ENCODE results near the gene RHBDL3.
"Not testable (repeated sequence)": the region's sequence is repeated elsewhere in the genome, so short reads cannot be mapped to it uniquely, and the experiment has no call there.

RHBDL3 gene

DNA sequence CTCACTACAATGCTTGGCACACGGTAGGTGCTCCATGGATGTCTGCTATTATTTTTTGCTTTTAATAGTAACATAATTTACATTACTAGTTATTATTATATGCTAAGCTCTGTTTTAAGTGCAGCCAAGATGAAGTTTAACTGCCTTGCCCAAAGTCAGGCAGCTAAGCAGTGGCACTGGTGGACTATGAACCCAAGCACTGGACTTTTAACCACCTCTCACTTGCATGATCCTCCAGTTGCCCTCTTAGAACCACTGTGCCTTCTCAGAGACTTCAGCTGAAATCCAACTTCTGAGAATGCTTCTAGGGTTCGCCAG lies 82.8 kb downstream of the RHBDL3 start:
- no peak for DNase-seq (ENCODE audit: low read depth)
- TF ChIP-seq, protein P1, sequence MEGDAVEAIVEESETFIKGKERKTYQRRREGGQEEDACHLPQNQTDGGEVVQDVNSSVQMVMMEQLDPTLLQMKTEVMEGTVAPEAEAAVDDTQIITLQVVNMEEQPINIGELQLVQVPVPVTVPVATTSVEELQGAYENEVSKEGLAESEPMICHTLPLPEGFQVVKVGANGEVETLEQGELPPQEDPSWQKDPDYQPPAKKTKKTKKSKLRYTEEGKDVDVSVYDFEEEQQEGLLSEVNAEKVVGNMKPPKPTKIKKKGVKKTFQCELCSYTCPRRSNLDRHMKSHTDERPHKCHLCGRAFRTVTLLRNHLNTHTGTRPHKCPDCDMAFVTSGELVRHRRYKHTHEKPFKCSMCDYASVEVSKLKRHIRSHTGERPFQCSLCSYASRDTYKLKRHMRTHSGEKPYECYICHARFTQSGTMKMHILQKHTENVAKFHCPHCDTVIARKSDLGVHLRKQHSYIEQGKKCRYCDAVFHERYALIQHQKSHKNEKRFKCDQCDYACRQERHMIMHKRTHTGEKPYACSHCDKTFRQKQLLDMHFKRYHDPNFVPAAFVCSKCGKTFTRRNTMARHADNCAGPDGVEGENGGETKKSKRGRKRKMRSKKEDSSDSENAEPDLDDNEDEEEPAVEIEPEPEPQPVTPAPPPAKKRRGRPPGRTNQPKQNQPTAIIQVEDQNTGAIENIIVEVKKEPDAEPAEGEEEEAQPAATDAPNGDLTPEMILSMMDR (conservative IDR thresholded peaks at IDR 0.05; ENCODE audit: low read depth, low read length) = no peak
- no peak overlapping the region for H3K4me3 ChIP-seq (ENCODE audit: low read length)

DNA sequence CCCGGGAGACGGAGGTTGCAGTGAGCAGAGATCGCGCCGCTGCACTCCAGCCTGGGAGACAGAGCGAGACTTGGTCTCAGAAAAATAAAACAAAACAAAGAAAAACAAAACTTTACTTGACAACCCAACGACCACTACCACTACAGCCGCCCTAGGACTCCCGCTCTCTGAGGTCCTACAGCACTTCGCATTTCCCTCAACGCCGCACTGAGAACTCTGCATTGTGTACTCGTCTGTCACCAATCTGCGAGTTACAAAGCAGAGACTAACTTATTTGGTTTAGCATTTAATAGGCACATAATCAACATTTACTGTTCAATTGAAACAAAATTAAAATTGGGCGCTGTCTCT lies 83.8 kb downstream of the RHBDL3 start:
- no peak for DNase-seq (ENCODE audit: low read depth)
- H3K4me3 ChIP-seq (ENCODE audit: low read length) = peak overlapping the region; percentile 100
- TF ChIP-seq, protein P1 (conservative IDR thresholded peaks at IDR 0.05; ENCODE audit: low read depth, low read length) = no peak

DNA sequence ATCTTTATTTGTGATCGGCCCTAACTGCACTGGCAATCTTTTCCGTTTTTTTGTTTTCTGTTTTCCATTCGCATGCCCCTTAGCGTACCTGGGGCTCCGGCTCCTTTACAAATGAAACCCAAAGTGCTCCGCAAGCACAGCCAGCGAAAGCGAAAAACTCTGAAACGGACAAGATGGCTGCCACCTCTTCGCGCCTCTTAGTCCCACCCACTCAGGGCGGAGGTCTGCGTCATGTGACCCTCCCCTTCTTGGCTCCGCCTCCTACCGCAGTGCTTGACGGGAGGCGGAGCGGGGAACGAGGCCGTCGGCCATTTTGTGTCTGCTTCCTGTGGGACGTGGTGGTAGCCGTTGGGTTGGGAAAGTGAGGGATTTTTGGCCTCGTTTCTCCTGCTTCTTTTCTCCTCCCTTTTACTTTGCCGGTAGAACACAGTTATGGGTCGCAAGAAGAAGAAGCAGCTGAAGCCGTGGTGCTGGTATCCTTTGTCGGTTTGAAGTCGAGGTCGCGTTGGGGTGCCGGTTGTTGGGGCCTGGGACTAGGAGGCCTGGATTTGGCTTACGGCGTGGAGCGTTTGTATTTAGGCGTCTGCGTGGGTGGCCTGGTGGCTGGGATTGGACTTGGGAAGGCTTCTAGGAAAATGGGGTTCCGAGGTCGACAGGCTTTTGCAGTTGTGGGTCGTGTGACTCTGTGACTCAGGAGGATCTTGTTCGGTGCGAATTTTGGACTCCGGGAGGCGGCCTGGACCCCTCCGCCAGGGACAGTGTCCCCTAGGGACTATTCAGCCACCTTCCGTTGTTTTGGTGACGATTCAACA lies 84.4 kb downstream of the RHBDL3 start, which contains the start of gene ZNF207:
ZNF207 (plus strand) TSS at position 304 of the 812 bp plus-strand sequence; CDS start at position 433, 129 bp downstream.
- H3K4me3 ChIP-seq (ENCODE audit: low read length) = peak within 1 kb of the TSS; percentile 100
- TF ChIP-seq, protein P1 (conservative IDR thresholded peaks at IDR 0.05; ENCODE audit: low read depth, low read length) = no peak
- DNase-seq (ENCODE audit: low read depth) = peak; percentile 91

DNA sequence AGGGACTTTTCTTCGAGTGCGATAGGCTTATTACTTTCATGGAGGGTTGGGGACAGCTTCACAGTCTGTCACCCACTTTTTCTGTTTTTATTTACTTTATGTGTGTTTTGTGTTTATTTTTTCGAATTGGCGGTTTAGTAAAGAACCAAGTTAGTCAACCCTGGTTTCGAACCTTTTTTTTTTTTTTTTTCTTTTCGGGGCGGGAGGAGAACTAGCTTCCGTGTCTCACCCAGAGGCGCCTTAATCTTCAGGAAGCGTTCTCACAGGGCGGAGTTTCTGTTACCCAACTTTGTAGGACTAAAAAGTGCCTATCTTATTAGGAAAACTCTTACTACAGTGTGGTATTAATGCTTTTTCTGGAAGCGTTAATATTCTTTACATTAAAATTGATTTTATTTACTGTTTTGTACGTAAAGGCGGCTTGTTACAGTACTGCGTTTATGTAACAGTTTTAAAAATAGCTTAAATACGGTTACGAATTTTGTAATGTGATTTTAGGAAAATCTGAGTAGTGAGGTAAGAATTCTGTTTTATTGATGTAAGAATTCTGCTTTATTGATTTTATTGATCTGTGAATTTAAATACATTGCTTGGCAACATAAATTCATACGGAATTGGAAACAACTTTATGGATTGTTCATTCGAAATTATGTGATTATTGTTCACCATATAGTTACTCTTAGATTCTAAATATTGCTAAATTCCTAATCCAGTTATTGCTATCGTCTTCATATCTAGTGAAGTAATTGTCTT lies 85.2 kb downstream of the RHBDL3 start:
- no peak for DNase-seq (ENCODE audit: low read depth)
- TF ChIP-seq, protein P1 (conservative IDR thresholded peaks at IDR 0.05; ENCODE audit: low read depth, low read length) = no peak

DNA sequence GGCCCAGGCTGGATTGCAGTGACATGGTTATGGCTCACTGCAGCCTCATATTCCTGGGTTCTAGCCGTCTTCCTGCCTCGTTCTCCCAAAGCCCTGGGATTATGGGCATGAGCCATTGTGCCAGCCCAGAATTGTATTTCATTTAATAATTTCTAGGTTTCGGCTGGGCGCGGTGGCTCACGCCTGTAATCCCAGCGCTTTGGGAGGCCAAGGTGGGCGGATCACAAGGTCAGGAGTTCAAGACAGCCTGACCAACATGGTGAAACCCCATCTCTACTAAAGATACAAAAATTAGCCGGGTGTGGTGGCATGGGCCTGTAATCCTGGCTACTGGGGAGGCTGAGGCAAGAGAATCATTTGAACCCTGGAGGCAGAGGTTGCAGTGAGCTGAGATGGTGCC lies 87.1 kb downstream of the RHBDL3 start:
- H3K4me3 ChIP-seq (ENCODE audit: low read length) = peak overlapping the region; percentile 100
- not testable (repeated sequence) for DNase-seq (ENCODE audit: low read depth)

More for the DNA sequence above, 85.2 kb downstream of the RHBDL3 start:
- H3K4me3 ChIP-seq (ENCODE audit: low read length) = peak overlapping the region; percentile 100

DNA sequence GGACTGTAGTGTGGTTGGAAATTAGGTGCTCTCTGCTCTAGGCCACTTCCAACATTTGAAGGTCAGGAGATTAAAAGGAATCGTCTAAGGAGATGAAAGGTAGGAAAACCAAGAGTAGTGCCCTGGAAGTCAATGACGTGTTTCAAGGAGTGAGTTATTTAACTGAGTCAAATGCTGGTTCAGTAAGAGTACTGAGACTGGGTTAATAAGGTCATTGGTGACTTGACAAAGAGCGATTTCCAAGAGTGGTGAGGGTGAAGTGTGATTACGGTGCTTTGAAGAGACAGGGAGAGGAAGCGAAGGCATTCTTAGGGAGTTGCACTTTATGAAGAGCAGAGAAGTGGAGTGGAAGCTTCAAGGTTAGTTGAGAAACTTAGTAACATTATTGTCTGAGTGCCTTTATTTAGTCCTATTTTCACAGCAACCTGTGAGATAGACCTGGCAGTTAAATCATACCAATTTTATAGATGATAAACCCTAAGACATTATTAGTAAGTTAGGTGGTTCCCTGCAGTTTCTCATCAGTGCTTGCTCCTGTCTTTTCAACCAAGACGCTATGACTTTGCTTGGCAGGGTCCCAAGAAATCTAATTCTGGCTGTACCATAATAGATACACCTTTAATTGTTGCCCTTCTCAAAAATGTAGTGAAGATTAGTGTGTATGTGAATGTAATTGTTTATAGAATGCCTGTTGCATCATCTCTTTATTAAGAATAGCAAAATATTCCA lies 90.2 kb downstream of the RHBDL3 start:
- no peak overlapping the region for H3K4me3 ChIP-seq (ENCODE audit: low read length)
- TF ChIP-seq, protein P1 (conservative IDR thresholded peaks at IDR 0.05; ENCODE audit: low read depth, low read length) = no peak
- DNase-seq (ENCODE audit: low read depth) = no peak

DNA sequence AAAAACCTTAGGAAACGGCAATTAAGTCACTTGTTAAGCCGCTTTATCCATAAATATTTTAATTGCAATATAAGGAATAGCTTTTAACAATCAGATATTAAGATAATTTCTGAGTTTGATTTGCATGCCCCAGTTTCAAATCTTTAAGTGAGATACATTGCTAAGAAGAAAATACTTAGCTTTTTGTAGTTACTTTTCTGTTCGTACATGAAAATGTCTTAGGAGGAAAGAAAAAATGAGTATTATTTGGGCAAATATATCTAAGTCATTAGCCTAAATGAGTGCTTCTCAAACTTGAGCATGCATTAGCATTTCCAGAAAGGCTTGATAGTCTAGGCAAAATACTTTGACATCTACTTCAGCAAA lies 90.7 kb downstream of the RHBDL3 start:
- TF ChIP-seq, protein P1 (conservative IDR thresholded peaks at IDR 0.05; ENCODE audit: low read depth, low read length) = no peak

More for the DNA sequence above, 90.7 kb downstream of the RHBDL3 start:
- no peak overlapping the region for H3K4me3 ChIP-seq (ENCODE audit: low read length)
- DNase-seq (ENCODE audit: low read depth) = no peak

Data from retinal pigment epithelial cell (primary cell).